DMS79 treated with DMSO at 0.1 percent for 48 hours (cell line): Measurements from ENCODE around the gene NMNAT2.
A peak's percentile ranks its signal among the peaks of the same experiment; 100 is the strongest.
"Not testable (repeated sequence)": the region's sequence is repeated elsewhere in the genome, so short reads cannot be mapped to it uniquely, and the experiment has no call there.

Source experiments
- DNase-seq: peaks from one replicate; lab custom pipeline; 2025; lab: John Stamatoyannopoulos, UW

NMNAT2 gene

DNA sequence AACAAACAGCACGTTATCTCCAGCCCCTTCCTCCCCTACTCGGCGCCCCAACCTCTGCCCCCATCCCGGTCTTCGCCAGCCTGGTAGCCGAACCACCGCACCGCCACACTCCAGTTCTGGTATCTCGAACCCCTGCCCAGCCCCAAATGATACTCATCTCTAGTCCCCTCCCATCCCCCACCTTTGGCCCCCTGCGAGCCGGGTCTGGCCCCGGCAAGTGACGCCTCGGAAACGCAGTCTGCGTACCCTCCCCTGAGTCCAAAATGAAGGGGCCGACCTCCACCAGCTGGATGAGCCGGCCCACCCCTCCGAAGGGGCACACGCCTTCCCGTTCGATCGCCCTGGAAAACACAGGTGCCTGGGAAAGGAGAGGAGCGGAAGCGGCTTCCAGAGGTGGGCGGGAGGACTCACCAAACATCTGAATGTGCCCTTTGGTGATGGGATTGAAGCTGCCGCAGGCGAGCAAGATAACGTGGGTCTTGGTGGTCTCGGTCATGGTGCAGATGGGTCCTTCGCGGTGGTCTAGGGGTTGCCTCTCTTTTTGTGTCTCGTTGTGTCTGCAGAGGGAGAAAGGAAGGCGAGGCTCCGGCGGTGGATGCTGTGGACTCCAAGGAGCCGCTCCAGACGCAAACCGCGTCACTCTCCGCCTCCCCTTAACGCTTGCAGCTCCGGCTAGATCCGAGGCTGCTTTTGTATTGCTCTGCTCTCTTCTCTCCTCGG lies at the start of gene NMNAT2:
Gene NMNAT2 (minus strand): TSS at position 609 of the 720 bp plus-strand sequence. CDS start 113 bp downstream, at position 496.
- peak; percentile 61 for DNase-seq

- DNase-seq, result no peak
These were observed 49.5 kb upstream of the NMNAT2 start for GRCh38 chr1:183467687-183468086.

GRCh38 chr1:183466781-183467180 lies 48.6 kb upstream of the NMNAT2 start:
- DNase-seq, result no peak

GRCh38 chr1:183463566-183463965 lies 45.4 kb upstream of the NMNAT2 start:
- no peak for DNase-seq

- no peak for DNase-seq
These were observed 43.2 kb upstream of the NMNAT2 start for GRCh38 chr1:183461350-183461749.

GRCh38 chr1:183460596-183460995 lies 42.4 kb upstream of the NMNAT2 start:
- no peak for DNase-seq

DNA sequence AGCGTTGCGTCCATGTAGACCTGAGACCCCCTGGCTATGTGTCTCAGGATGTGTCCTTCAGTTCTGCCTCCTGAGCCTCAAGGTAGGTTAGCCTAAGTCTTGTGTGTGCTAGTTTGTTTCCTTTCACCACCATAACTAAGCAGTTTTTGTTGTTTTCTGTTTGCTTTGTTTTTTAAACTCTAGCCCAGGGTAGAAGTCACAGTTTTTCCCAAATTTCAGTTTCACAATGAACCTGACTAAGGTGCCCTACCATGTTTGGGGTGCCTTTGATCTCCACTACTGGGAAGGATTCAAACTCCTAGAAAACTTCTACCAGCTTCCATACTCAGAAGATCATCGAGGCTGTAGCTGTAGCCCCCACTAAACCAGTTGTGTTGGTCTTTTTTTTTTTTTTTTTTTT lies 39.3 kb upstream of the NMNAT2 start:
- no peak for DNase-seq

GRCh38 chr1:183456826-183457225 lies 38.6 kb upstream of the NMNAT2 start:
- DNase-seq, result no peak

DNA sequence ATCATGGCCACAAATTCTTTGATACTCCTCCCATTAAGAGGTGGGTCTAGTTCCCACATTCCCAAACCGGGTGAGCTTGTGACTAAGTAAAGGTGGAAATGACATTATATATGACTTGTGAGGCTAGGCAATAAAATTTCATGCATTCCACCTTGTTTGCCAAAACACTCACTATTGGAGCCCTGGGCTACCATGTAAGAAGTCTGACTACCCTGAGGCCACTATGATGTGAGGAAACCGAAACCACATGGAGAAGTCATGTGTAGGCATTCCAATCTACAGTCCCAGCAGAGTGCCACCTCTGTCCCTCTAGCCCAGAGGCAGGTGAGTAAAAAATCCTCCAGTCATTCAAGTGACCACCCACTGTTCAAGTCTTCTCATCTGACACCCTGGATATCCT lies 36.2 kb upstream of the NMNAT2 start:
- DNase-seq, result no peak

DNA sequence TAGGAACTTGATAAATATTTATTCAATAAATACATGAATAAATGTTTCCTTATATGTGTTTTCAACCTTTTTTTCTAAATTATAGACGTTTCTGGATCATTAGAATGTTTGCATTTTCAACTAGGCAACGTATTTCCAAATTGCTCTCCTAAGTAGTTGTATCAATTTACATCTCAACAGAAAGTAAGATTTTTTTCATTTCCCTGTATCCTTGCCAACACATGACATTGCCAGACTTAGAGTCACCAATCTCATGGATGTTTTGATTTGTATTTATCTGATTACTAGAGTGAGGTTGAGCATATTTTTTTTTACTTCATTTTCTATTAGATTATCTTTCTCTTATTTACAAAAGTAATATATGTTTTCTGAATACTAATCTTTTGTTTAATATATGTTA lies 31.9 kb upstream of the NMNAT2 start:
- DNase-seq, result no peak

- DNase-seq, result no peak
These were observed 31.1 kb upstream of the NMNAT2 start for GRCh38 chr1:183449223-183449770.

- no peak for DNase-seq
These were observed 26.1 kb upstream of the NMNAT2 start for GRCh38 chr1:183444243-183444642.

GRCh38 chr1:183443466-183443865 lies 25.3 kb upstream of the NMNAT2 start:
- DNase-seq, result no peak

GRCh38 chr1:183443011-183443410 lies 24.8 kb upstream of the NMNAT2 start:
- no peak for DNase-seq

DNA sequence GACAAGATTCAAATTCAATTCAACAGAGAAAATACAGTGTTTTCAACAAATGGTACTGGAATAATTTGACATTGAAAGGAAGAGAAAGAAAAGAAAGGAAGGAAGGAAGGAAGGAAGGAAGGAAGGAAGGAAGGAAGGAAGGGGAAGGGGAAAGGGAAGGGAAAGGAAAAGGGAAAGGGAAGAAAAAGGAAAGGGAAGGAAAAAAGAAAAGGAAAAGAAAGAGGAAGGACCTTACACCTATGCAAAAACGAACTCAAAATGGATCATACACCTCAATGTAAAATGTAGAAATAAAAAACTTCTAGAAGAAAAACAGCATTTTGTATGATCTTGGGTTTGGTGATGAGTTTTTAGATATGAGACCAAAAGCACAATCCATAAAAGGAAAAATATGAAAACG lies 19.9 kb upstream of the NMNAT2 start:
- no peak for DNase-seq

GRCh38 chr1:183435497-183435896 lies 17.3 kb upstream of the NMNAT2 start:
- DNase-seq, result no peak

- DNase-seq, result no peak
These were observed 15.5 kb upstream of the NMNAT2 start for GRCh38 chr1:183433703-183434102.

- DNase-seq, result no peak
These were observed 14.3 kb upstream of the NMNAT2 start for GRCh38 chr1:183432548-183432875.

DNA sequence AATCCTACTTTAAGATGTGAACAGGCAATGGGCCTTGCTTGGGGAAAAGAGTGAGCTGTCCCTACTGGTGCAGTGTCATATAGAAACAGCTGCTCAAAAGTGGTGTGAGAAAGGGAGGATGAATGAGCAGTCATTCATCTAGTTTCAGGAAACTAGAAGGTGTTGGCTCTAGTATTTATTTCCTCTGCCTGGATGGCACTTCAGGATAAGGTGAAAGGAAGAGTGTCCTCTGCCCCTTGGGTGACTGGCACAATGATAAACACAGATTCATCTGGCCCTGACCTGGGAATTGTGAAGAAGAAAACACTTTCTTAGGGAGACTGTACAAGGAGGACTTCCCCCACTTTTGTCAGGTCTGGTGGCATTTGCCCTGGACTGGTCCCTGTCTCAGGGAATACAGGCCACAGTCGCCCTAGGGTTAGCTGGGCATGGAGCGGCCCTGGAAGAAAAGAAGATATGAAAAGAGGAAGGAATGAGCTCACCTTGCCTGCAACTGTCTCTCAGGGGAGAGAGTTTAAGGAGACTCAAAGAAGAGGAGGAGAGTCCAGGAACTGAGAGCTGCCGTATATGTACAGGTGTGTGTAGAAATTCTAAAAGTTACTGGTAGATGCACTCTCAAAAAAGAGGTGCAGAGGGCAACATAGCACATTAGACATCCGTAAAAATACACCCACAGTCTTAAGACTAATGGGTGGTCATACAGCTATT lies 13.8 kb upstream of the NMNAT2 start:
- DNase-seq, result no peak

GRCh38 chr1:183427591-183427990 lies 9.4 kb upstream of the NMNAT2 start:
- DNase-seq, result not testable (repeated sequence)

DNA sequence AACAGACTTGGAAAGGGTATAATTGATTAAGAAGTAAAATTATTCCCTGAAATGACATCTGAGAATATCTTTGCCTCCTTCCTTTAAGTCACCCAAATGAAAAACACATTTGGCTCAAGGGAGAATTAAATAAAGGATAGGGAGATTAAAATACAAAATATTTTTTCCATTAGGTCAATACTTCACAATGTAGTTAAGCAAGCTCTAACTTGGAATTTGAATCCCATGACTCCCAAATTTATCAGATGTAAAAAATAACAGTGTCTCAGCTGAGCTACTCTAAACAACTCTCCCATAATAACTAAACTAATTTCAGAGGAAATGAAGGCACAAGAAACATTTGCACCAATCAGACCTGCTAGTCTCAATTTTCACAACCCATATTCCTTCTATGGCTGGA lies 6.5 kb upstream of the NMNAT2 start:
- no peak for DNase-seq

GRCh38 chr1:183423541-183423940 lies 5.4 kb upstream of the NMNAT2 start:
- no peak for DNase-seq

DNA sequence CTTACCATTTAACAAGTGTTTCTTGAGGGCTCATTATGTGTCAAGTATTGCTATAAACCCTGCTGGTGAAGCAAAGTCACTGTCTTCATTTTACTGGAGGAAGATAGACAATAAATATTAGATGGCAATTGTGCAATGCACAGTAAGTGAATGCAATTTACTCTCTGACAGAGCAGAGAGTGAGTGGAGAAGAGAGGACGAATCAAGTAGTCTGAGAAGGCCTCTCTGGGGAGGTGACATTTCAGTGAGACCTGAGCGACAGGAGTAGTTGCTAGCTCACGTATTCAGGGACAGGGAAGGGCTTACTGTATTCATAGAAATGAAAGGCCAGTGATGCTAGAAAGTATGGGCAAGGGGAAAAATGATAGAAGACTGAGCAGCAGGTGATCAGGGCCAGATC lies 1.2 kb upstream of the NMNAT2 start:
- no peak for DNase-seq

DNA sequence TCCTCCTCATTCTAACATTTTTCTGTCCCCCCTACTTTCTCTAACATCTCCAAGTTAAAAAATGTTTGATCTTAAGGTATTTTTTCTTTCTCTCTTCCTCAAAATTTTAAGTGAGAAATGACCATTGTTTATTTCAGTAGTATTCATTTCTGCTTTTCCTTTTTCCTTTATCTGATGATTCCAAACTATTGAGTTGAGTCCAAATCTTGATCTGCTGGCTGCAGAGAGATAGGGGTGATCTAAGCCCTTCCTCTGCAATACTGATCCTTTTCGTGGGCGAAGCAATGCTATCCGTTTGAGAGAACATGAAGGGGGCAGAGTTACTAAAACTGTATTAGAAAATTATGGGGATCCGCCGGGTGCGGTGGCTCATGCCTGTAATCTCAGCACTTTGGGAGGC lies 516 bp upstream of the NMNAT2 start:
- no peak for DNase-seq
